GM18870 (cell line): ENCODE data around the gene CAND2.
"Not testable (repeated sequence)": the region's sequence is repeated elsewhere in the genome, so short reads cannot be mapped to it uniquely, and the experiment has no call there.

Experiments used
- ATAC-seq: cut with Tn5 transposase; IDR thresholded peaks from one replicate; pipeline ENCODE4 v1.9.1; 2021; ENCODE audit warnings: moderate library complexity; ENCODE audit not compliant: unreplicated experiment

Gene CAND2

GRCh38 chr3:12769761-12770160 is 26.7 kb upstream of the CAND2 start:
- ATAC-seq: no peak

DNA sequence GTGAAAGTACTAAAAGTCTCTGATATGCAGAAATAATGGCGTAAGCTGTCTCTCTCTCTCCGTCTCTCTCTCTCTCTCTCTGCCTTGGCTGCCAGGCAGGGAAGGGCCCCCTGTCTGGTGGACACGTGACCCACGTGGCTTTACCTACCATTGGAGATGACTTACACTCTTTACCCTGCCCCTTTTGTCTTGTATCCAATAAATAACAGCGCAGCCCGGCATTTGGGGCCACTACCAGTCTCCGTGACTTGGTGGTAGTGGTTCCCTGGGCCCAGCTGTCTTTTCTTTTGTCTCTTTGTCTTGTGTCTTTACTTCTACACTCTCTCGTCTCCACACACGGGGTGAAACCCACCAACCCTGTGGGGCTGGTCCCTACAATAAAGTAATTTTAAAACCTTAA is 25.2 kb upstream of the CAND2 start:
- no peak for ATAC-seq

- no peak for ATAC-seq
Observed at GRCh38 chr3:12772462-12772861, 24.0 kb upstream of the CAND2 start.

DNA sequence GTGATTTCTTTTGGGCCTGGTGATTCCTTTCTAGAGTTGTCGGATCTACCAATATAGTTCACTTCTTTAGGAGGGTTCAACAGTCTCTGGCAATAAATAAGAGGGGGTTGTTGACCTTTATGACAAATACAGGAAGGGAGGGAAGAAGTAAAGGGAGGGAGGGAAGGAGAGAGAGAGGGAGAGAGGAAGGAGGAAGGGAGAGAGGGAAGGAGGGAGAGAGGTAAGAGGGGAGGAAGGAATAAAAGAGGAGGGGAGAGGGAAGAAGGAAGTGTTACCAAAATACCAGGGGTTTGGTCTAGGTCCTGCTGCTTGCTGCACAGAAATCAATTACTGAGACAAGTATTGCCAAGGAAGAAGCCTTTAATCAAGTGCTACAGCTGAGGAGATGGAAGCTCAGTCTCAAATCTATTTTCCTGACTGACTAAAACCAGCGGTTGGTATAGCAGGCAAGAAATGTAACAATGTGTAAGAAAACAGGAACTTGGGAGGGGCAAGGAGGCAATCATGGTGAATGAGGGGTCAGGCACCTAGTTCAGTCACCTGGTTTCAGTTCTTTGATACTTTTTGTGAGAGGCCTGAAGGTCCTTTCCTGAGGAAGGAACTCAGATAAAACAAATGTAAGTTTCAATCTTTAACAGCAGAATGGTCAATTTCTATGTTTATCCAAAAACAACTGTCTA is 23.3 kb upstream of the CAND2 start:
- ATAC-seq: no peak

- ATAC-seq: no peak
Observed at GRCh38 chr3:12773710-12774086, 22.8 kb upstream of the CAND2 start.

DNA sequence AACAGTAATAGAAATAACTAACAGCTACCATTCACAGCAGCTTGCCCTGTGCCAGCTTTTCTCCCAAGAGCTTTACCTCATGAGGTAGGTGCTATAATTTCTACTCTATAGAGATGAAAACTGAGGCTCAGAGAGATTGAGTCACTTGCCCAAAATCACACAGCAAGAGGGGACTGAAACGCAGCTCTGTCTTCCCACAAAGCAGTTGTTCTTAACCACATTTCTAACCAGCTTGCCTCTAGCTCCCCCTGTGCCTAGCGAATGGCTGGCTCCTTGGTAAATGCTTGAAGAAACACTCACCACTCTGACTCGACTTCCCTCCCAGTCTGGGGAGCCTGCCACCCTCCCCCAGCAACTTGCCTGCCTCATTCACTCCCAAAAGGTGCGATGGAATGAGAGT is 21.9 kb upstream of the CAND2 start:
- ATAC-seq: no peak

GRCh38 chr3:12775226-12775625 is 21.3 kb upstream of the CAND2 start:
- ATAC-seq: no peak

DNA sequence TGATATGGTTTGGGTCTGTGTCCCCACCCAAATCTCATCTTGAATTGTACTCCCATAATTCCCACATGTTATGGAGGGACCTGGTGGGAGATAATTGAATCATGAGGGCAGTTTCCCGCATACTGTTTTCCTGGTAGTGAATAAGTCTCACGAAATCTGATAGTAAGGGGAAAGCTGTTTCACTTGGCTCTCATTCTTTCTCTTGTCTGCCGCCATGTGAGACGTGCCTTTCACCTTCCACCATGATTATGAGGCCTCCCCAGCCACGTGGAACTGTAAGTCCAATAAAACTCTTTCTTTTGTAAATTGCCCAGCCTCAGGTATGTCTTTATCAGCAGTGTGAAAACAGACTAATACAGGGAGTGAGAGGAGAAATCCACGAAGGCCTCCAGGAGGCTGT is 20.5 kb upstream of the CAND2 start:
- not testable (repeated sequence) for ATAC-seq

- ATAC-seq: no peak
Observed at GRCh38 chr3:12777171-12777570, 19.3 kb upstream of the CAND2 start.

DNA sequence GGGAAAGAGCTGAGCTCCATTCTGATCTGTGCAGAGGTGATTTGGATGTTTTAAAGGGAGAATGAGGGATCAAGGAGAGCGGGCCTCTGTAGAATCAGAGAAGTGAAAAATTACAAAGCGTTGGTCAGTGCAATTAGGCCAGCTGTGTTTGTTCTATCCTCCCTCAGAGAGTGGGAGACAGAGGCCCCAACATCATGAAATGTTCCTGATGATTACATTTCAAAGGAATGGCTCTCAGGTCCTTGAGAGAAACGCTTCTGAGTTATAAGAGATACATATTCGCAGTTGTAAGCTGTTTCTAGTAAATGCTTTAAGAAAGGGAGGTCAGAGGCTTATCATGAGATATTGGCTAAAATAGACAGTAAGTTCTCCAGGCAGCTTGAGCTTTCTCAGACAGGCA is 15.7 kb upstream of the CAND2 start:
- ATAC-seq: no peak

GRCh38 chr3:12782172-12782815 is 14.2 kb upstream of the CAND2 start:
- ATAC-seq: no peak

DNA sequence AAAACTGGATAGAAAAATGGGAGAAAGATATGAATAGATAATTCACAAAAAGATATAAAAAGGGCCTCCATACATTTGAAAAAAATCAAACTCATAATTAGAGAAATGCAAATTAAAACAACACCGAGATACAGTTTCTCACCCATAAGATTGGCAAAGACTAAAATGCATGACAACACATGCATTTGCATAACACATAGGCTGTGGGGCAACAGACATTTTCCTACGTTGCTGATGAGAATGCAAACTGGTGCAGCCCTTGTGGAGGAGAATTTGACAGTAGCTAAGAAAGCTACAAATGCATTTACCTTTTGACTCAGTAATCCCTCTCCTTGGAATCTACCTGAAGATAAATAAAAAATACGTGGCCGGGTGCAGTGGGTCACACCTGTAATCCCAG is 11.4 kb upstream of the CAND2 start:
- no peak for ATAC-seq

DNA sequence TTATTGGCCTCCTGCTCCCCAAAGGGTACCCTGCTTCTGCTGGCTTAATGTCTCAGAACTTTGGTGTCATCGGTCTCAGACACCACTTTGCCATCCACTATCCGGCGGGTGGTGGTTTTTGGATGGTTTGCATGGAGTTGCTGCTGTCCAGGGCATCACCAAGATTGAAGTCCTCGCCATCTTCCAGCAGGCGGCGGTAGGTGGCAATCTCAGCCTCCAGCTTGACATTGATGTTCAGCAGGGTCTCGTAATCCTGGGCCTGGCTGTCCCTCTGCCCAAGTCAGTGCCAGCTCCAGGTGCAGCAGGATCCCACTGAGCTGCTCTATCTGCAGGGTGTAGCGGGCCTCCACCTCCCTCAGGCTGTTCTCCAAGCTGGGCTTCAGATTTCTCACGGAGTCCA is 9.1 kb upstream of the CAND2 start:
- not testable (repeated sequence) for ATAC-seq

DNA sequence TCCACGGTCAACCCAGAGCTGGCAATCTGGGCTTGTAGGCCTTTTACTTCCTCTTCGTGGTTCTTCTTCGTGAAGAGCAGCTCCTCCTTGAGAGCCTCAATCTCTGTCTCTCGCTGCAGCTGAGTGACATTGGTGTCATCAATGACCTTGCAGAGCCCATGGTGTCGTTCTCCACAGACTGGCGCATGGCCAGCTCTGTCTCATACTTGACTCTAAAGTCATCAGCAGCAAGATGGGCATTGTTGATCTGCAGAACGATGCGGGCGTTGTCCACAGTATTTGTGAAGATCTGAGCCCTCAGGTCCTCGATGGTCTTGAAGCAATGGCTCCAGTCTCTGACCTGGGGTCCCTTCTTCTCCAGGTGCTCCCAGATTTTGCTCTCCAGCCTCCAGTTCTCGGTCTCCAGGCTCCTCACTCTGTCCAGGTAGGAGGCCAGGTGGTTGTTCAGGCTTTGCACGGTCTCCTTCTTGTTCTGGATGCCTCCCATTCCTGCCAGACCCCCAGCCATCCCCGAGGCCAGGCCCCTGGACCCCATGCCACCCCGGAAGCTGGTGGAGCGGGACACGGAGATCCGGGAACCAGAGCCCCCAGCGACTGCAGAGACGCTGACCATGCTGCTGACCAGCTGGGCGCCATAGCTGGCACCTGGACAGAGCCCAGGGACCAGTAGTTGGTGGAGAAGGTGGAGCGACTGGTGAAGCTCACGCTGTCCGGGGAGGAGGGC is 8.4 kb upstream of the CAND2 start:
- not testable (repeated sequence) for ATAC-seq

DNA sequence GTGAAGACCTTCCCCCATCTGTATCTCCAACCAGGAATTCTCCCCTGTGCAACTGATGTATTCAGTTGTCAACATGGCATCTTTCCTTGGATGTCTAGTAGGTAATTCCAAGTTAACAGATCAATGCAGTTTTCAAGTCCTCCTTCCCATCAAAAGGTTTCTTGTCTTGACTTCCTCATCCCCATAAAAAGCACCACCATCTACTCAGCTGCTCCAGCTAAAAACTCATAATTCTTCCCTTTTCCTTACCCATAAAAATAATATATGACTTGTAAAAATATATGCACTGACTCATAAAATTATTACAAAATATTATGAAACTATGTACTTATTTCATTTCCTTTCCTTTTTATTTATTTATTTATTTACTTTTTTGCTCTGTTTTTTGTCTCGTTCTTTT is 5.0 kb upstream of the CAND2 start:
- no peak for ATAC-seq

GRCh38 chr3:12793701-12794100 is 2.8 kb upstream of the CAND2 start:
- ATAC-seq: no peak

- ATAC-seq: no peak
Observed at GRCh38 chr3:12797124-12797891, 828 bp downstream of the CAND2 start.

GRCh38 chr3:12797892-12798558 is 1.5 kb downstream of the CAND2 start:
- ATAC-seq: no peak

GRCh38 chr3:12798559-12799179 is 2.2 kb downstream of the CAND2 start:
- no peak for ATAC-seq
